Adrenal gland (tissue), 12 donors: ENCODE results near the gene SPTBN2. TPM values are rescaled to one million over a fixed set of nuclear protein-coding genes. Genes with fewer than 3 reads are reported as not detected.

ENCODE experiments used
- DNase-seq, 7 donors: peaks; one replicate each; pipeline ENCODE4 v3.0.0-alpha.2; 2019 to 2020
- H3K27ac ChIP-seq, 5 donors: fragments of 200-600 bp; sonication (generic) in 4 of 5; 1 replicate in 3 of 5; 2 replicates in 2 of 5; pipeline versions ENCODE4 v1.5.1 to v1.8.0; 2016 to 2020; ENCODE audit warnings: mild to moderate bottlenecking in 1 of 5
- H3K27me3 ChIP-seq: fragments of 200-600 bp; 2 replicates; pipeline ENCODE4 v1.8.0; 2021
- H3K36me3 ChIP-seq, 2 donors: fragments of 200-600 bp; replicated peaks in 1 of 2; 1 replicate in 1 of 2; 2 replicates in 1 of 2; pipeline versions ENCODE4 v1.5.1 to v1.8.0; 2018 to 2022
- H3K4me1 ChIP-seq, 2 donors: fragments of 200-600 bp; replicated peaks in 1 of 2; 1 replicate in 1 of 2; 2 replicates in 1 of 2; pipeline versions ENCODE4 v1.5.1 to v1.8.0; 2018 to 2021
- H3K4me3 ChIP-seq, 4 donors: fragments of 200-600 bp; sonication (generic) in 3 of 4; one replicate each; pipeline ENCODE4 v1.5.1; 2016 to 2018
- H3K9me3 ChIP-seq, 3 donors: fragments of 200-600 bp; sonication (generic) in 1 of 3; replicated peaks in 1 of 3; 1 replicate in 2 of 3; 2 replicates in 1 of 3; pipeline versions ENCODE4 v1.5.1 to v1.8.0; 2016 to 2021
- CTCF ChIP-seq, 6 experiments: fragments of 450-650 bp in 4 of 6; fragments of 200-600 bp in 2 of 6; sonication (generic) in 1 of 6; IDR thresholded peaks; 1 replicate in 5 of 6; 2 replicates in 1 of 6; pipeline versions ENCODE4 v1.5.1 to v1.8.0; 2016 to 2021; ENCODE audit warnings: antibody characterized with exemption in 6 of 6, mild to moderate bottlenecking in 2 of 6, moderate library complexity in 1 of 6
- POLR2A ChIP-seq, 2 donors: fragments of 450-650 bp; IDR thresholded peaks; one replicate each; pipeline ENCODE4 v1.6.1; 2017; ENCODE audit warnings: antibody characterized with exemption in 2 of 2, mild to moderate bottlenecking in 2 of 2, moderate library complexity in 1 of 2
- WGBS, 4 donors: extraction: QIAGEN DNeasy Blood & Tissue Kit in 2 of 4; methylation state at CpG; one replicate each; pipeline versions ENCODE4 v1.1.5 to v1.1.7; 2013 to 2017; 5-methylcytosine and 5-hydroxymethylcytosine counted together
- intact Hi-C, 2 donors: fragments of 100-400 bp; cut with DNase I; formaldehyde crosslinking; loops; one replicate each; pipeline versions ENCODE4 v1.14.1 to v1.15.0; 2022 to 2023
- polyA plus RNA-seq, 3 donors: library from polyadenylated mRNA; stranded (reverse); fragments of 200-250 nt in 2 of 3; fragments of 350-450 nt in 1 of 3; fragmentation: Illumina TruSeq in 1 of 3; extraction: RNeasy Lipid Tissue Mini Kit (QIAGEN cat#74804) in 1 of 3; gene quantifications; one replicate each; pipeline ENCODE4 v1.2.3, GENCODE V29; 2013 to 2014
- total RNA-seq, 9 donors: library from RNA; depleted of rRNA in 4 of 9; stranded (reverse); fragments of >200 nt in 4 of 9; fragments of 120-200 nt in 1 of 9; fragmentation: NEBNext Ultra II Directional in 1 of 9; extraction: Animal tissue kit (Norgen Biotek cat#: 25700) in 1 of 9; gene quantifications; one replicate each; pipeline versions ENCODE4 v1.1.0 to v1.2.4, GENCODE V29; 2013 to 2023
- donor health status: healthy with polysubstance abuse.
- donor health status: Bipolar disorder and iron deficiency.
- donor health status: DM: yes; HTN: yes; CAD: no.
- donor health status: DM: no; HTN: no; CAD: no.
- donor health status: DM: no; HTN: no; CAD: no.
- donor health status: DM: yes; HTN: yes; CAD: no.

SPTBN2 gene
- total and polyA plus RNA-seq, 12 donors: 7.2 to 81.8 (median 63.2) TPM

DNA sequence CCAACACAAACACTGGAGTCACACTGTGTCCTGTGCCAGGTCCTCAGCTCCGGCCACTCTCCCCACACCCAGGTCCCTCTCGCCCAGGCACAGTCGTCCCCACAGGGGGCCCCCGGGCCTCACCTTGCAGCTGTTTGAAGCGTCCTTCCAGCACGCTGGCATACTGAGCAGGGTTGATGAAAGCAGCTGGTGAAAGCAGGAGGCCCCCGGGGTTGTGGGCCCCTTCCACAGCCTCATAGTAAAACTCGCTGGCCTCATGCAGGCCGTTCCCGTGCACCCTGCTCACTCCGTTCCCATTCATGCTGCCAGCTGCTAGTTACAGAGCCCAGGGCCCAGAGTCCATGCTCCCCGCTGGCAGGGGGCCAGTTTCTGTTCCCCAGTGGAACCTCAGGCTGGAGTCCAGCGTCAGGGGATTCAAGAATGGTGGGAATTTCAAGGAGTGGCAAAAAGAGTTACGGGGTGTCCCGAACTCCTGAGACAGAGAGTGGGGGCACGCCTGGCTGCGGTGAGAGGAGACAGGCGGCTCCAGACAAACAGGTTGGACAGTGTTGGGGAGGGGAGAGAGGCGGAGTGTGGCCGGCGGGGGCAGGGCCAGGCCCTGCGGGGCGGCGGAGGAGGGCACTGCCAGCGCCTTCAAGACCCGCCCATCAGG, 10.6 kb downstream of the SPTBN2 start:
- Histone ChIP-seq H3K9me3 (no peaks in the 10 kb centered on the region), H3K27ac (no peak overlapping the region), H3K4me1 (peaks cover 20% of the 10 kb centered on the region in 2 donors), H3K4me3 (no peak overlapping the region), H3K36me3 (peaks cover 0 to 8% of the 10 kb centered on the region in 2 donors), H3K27me3 (no peaks in the 10 kb centered on the region)
- WGBS, 4 donors: 69 to 83% (median 73%) methylated on average over 18 to 26 of the region's 26 CpGs
- TF ChIP-seq POLR2A (IDR thresholded peaks at IDR 0.05) (no peak), CTCF (IDR thresholded peaks at IDR 0.05) (peak in 1 of 6 experiments; percentile 12)
- DNase-seq: no peak
- intact Hi-C loops: no loop called here

GRCh38 chr11:66717925-66718319, 11.1 kb downstream of the SPTBN2 start:
- 88 to 91% (median 90%) methylated on average over 14 of the region's 14 CpGs for WGBS, 4 donors
- DNase-seq: no peak
- H3K9me3 ChIP-seq: no peaks in the 10 kb centered on the region
- H3K4me3 ChIP-seq: no peak overlapping the region
- intact Hi-C loops: no loop called here
- no peak overlapping the region for H3K27ac ChIP-seq
- TF ChIP-seq POLR2A (IDR thresholded peaks at IDR 0.05) (no peak), CTCF (IDR thresholded peaks at IDR 0.05) (no peak)
- no peaks in the 10 kb centered on the region for H3K27me3 ChIP-seq
- H3K36me3 ChIP-seq: peaks cover 0 to 8% of the 10 kb centered on the region in 2 donors
- peaks cover 14 to 15% of the 10 kb centered on the region in 2 donors for H3K4me1 ChIP-seq

GRCh38 chr11:66716996-66717395, 12.0 kb downstream of the SPTBN2 start:
- peak in 1 of 7 donors; percentile 4 for DNase-seq
- Histone ChIP-seq H3K27ac (no peak overlapping the region), H3K4me1 (peaks cover 14% of the 10 kb centered on the region in 2 donors), H3K9me3 (no peaks in the 10 kb centered on the region), H3K4me3 (no peak overlapping the region), H3K27me3 (no peaks in the 10 kb centered on the region), H3K36me3 (peaks cover 0 to 8% of the 10 kb centered on the region in 2 donors)
- 75 to 86% (median 80%) methylated on average over 3 of the region's 3 CpGs for WGBS, 4 donors
- no peak for TF ChIP-seq CTCF (IDR thresholded peaks at IDR 0.05)
- TF ChIP-seq POLR2A (IDR thresholded peaks at IDR 0.05): no peak
- intact Hi-C loops: no loop called here

DNA sequence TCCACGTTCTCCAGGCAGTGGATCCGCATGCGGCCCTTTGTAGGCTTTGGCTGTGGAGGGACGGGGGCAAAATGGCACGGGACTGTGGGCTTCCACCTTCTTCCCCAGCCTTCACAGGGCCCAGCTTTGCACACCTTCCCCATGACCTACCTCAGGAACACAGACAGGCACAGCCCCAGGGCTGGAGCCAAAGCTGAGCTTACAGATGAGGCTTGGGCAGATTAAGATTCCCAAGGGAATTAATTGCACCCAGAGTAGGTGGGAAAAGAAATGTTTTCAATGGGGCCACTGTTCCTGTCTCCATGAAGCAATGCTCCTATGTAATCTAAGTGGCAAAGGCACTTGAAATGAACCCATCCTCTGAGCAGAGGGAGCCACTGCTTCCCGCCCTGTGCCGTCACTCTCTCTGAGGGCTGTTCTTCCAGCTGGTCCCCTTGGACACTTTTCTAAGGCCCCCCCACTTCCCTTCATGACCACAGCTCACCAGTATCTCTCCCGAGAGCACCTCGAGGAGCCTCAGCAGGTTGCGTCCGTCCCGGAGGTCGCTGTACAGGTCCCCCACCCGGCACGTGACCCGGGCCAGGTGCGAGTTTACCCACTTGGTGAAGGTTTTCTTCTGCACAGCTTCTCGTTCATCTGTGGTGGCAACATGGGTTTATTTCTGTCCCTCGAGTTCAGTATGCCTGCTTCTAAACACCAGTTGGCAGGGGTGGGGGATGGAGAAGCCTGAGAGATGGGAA, 13.5 kb downstream of the SPTBN2 start:
- TF ChIP-seq CTCF (IDR thresholded peaks at IDR 0.05) (no peak), POLR2A (IDR thresholded peaks at IDR 0.05) (no peak)
- WGBS, 4 donors: 90 to 94% (median 93%) methylated on average over 18 to 19 of the region's 19 CpGs
- no peak for DNase-seq
- no peaks in the 10 kb centered on the region for H3K27me3 ChIP-seq
- peaks cover 0 to 14% of the 10 kb centered on the region in 2 donors for H3K36me3 ChIP-seq
- no peaks in the 10 kb centered on the region for H3K9me3 ChIP-seq
- intact Hi-C loops: no loop called here
- H3K27ac ChIP-seq: no peak overlapping the region
- H3K4me1 ChIP-seq: peaks cover 8% of the 10 kb centered on the region in 2 donors
- no peak overlapping the region for H3K4me3 ChIP-seq
